OCI-LY1 (cell line): Measurements from ENCODE around the gene ST3GAL2.

Experiments used
- H2AFZ ChIP-seq: fragments of 200-600 bp; sonication (generic), shearing (Covaris generic); 2 replicates; pipeline ENCODE4 v1.6.0; 2014; ENCODE audit warnings: antibody characterized with exemption, mild to moderate bottlenecking, low read length
- H3F3A ChIP-seq: fragments of 200-600 bp; sonication (generic), shearing (Covaris generic); 2 replicates; pipeline ENCODE4 v1.6.0; 2014; ENCODE audit warnings: mild to moderate bottlenecking, antibody characterized with exemption, low read length, moderate library complexity; ENCODE audit not compliant: insufficient read depth
- H3K27ac ChIP-seq: fragments of 200-600 bp; sonication (generic); 2 replicates; pipeline ENCODE4 v1.5.1; 2014; ENCODE audit warnings: low read length, mixed run types, mild to moderate bottlenecking, low read depth; ENCODE audit not compliant: poor library complexity, severe bottlenecking
- H3K27me3 ChIP-seq: fragments of 200-600 bp; sonication (generic); 2 replicates; pipeline ENCODE4 v1.6.0; 2014; ENCODE audit warnings: antibody characterized with exemption, mild to moderate bottlenecking, low read length, moderate library complexity; ENCODE audit not compliant: insufficient read depth
- H3K36me3 ChIP-seq: fragments of 200-600 bp; sonication (generic); 2 replicates; pipeline ENCODE4 v1.6.1; 2014; ENCODE audit warnings: mild to moderate bottlenecking, antibody characterized with exemption, low read length, moderate library complexity, mixed read lengths; ENCODE audit not compliant: insufficient read depth
- H3K4me1 ChIP-seq: fragments of 200-600 bp; sonication (generic); 2 replicates; pipeline ENCODE4 v1.5.1; 2014; ENCODE audit warnings: mild to moderate bottlenecking, low read length, moderate library complexity; ENCODE audit not compliant: insufficient read depth, severe bottlenecking
- H3K4me2 ChIP-seq: fragments of 200-600 bp; sonication (generic), shearing (Covaris generic); 2 replicates; pipeline ENCODE4 v1.6.1; 2014; ENCODE audit warnings: low read length
- H3K4me3 ChIP-seq: fragments of 200-600 bp; sonication (generic); 2 replicates; pipeline ENCODE4 v1.5.1; 2014; ENCODE audit warnings: low read length, low read depth, mild to moderate bottlenecking, mixed read lengths; ENCODE audit not compliant: poor library complexity, severe bottlenecking
- H3K79me2 ChIP-seq: fragments of 200-600 bp; shearing (Covaris generic); 2 replicates; pipeline ENCODE4 v1.6.1; 2016; ENCODE audit warnings: mixed run types, low read length, mixed read lengths; ENCODE audit not compliant: insufficient read depth
- H3K9ac ChIP-seq: fragments of 200-600 bp; sonication (generic), shearing (Covaris generic); 2 replicates; pipeline ENCODE4 v1.6.1; 2014; ENCODE audit warnings: mild to moderate bottlenecking, low read length, mixed read lengths
- H3K9me2 ChIP-seq: fragments of 200-600 bp; sonication (generic), shearing (Covaris generic); 2 replicates; pipeline ENCODE4 v1.6.1; 2014; ENCODE audit warnings: low read depth, mild to moderate bottlenecking, low read length, mixed read lengths
- H3K9me3 ChIP-seq: fragments of 200-600 bp; shearing (Covaris generic); 2 replicates; pipeline ENCODE4 v1.6.1; 2014; ENCODE audit warnings: low read length, mixed read lengths
- H4K20me1 ChIP-seq: fragments of 200-600 bp; sonication (generic), shearing (Covaris generic); 2 replicates; pipeline ENCODE4 v1.6.0; 2016; ENCODE audit warnings: mild to moderate bottlenecking, low read length; ENCODE audit not compliant: insufficient read depth
- CTCF ChIP-seq: fragments of 200-600 bp; sonication (generic), shearing (Covaris generic); IDR thresholded peaks from 2 replicates; pipeline ENCODE4 v1.5.1; 2017; ENCODE audit warnings: mild to moderate bottlenecking, antibody characterized with exemption, low read length, moderate library complexity, mixed read lengths
- EZH2 ChIP-seq: fragments of 200-600 bp; sonication (generic), shearing (Covaris generic); IDR thresholded peaks from 2 replicates; pipeline ENCODE4 v1.8.0; 2017; ENCODE audit warnings: borderline replicate concordance, mixed run types, mild to moderate bottlenecking, antibody characterized with exemption, low read length, moderate library complexity, mixed read lengths

The ST3GAL2 gene

DNA sequence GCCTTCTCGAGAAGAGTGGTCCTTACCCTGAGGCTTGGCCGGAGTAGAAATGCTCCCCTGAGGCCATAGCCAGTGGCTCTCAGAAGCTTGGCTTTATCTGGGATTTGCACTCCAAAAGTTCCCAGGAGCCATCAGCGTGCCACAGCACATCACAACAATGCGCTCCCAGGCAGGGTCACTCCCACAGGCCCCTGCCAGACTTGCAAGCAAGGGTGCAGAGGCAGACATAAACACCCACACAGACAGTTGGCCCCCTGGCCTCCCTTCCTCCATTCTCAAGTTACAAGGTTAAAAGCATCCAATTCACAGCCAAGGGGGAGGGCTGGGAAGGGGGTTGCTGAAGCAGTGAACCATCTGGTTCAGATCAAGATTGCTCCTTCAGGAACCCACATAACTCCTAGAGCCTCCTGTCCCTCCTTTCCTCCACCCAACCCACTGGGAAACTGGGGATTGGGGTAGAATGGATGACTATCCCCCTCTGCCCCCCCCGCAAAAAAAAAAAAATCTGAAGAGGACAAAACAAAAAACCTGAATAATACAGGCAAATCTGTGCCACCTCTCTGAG is 1.8 kb downstream of the ST3GAL2 start:
- no peaks in the 10 kb centered on the region for H3K9me2 ChIP-seq
- H3K9me3 ChIP-seq: no peaks in the 10 kb centered on the region
- peak overlapping the region; percentile 78 for H3K4me3 ChIP-seq
- peaks cover 9% of the 10 kb centered on the region; the same call in 1 of the 2 replicates for H3K79me2 ChIP-seq
- H2AFZ ChIP-seq: no peak overlapping the region
- H3K9ac ChIP-seq: peak overlapping the region; percentile 71; the same call in 1 of the 2 replicates
- H3K36me3 ChIP-seq: peaks cover 6% of the 10 kb centered on the region; the same call in 1 of the 2 replicates
- no peaks in the 10 kb centered on the region for H4K20me1 ChIP-seq
- H3F3A ChIP-seq: no peaks in the 10 kb centered on the region
- no peak for TF ChIP-seq CTCF
- TF ChIP-seq EZH2: no peak
- H3K4me2 ChIP-seq: peak overlapping the region; percentile 71
- H3K27me3 ChIP-seq: no peaks in the 10 kb centered on the region
- H3K4me1 ChIP-seq: peaks cover 62% of the 10 kb centered on the region
- peak overlapping the region; percentile 59 for H3K27ac ChIP-seq

- Histone ChIP-seq H3K9ac (no peak overlapping the region), H2AFZ (no peak overlapping the region), H3K36me3 (peaks cover 6% of the 10 kb centered on the region; the same call in 1 of the 2 replicates), H3K27me3 (no peaks in the 10 kb centered on the region), H3K4me1 (peaks cover 79% of the 10 kb centered on the region), H4K20me1 (no peaks in the 10 kb centered on the region), H3K4me3 (no peak overlapping the region), H3K4me2 (no peak overlapping the region; the same call in 1 of the 2 replicates), H3K9me3 (no peaks in the 10 kb centered on the region), H3K27ac (peak overlapping the region; percentile 100), H3F3A (peaks cover 15% of the 10 kb centered on the region), H3K9me2 (no peaks in the 10 kb centered on the region), H3K79me2 (peaks cover 9% of the 10 kb centered on the region; the same call in 1 of the 2 replicates)
- no peak for TF ChIP-seq CTCF
- TF ChIP-seq EZH2: no peak
These were observed 4.2 kb downstream of the ST3GAL2 start for GRCh38 chr16:70434484-70435260.

GRCh38 chr16:70433458-70434103 is 5.3 kb downstream of the ST3GAL2 start:
- H3K4me1 ChIP-seq: peaks cover 86% of the 10 kb centered on the region
- H3K36me3 ChIP-seq: peaks cover 6% of the 10 kb centered on the region; the same call in 1 of the 2 replicates
- no peaks in the 10 kb centered on the region for H4K20me1 ChIP-seq
- peaks cover 15% of the 10 kb centered on the region for H3F3A ChIP-seq
- H3K27ac ChIP-seq: peak overlapping the region; percentile 100
- peak overlapping the region; percentile 36 for H3K4me3 ChIP-seq
- H3K27me3 ChIP-seq: no peaks in the 10 kb centered on the region
- TF ChIP-seq CTCF: no peak
- no peaks in the 10 kb centered on the region for H3K9me2 ChIP-seq
- H3K9me3 ChIP-seq: no peaks in the 10 kb centered on the region
- peak overlapping the region; percentile 48 for H3K9ac ChIP-seq
- H3K79me2 ChIP-seq: peaks cover 9% of the 10 kb centered on the region; the same call in 1 of the 2 replicates
- peak overlapping the region; percentile 52 for H3K4me2 ChIP-seq
- no peak overlapping the region for H2AFZ ChIP-seq
